Uterus (tissue), 4 donors: Measurements from ENCODE around the gene CCT7. TPM values are rescaled to one million over a fixed set of nuclear protein-coding genes. Genes with fewer than 3 reads are reported as not detected.

Source experiments
- DNase-seq, 2 donors: peaks; one replicate each; pipeline ENCODE4 v3.0.0-alpha.2; 2019 to 2020
- H3K27ac ChIP-seq, 2 donors: fragments of 200-600 bp; sonication (generic); 1 replicate in 1 of 2; 2 replicates in 1 of 2; pipeline ENCODE4 v1.5.1; 2016 to 2018
- H3K27me3 ChIP-seq, 2 donors: fragments of 200-600 bp; sonication (generic); one replicate each; pipeline ENCODE4 v1.5.1; 2018 to 2019; ENCODE audit warnings: control low read depth in 1 of 2
- H3K36me3 ChIP-seq, 2 donors: fragments of 200-600 bp; sonication (generic); one replicate each; pipeline ENCODE4 v1.5.1; 2019; ENCODE audit warnings: control low read depth in 1 of 2
- H3K4me1 ChIP-seq, 2 donors: fragments of 200-600 bp; sonication (generic); one replicate each; pipeline ENCODE4 v1.5.1; 2018 to 2019; ENCODE audit warnings: control low read depth in 1 of 2
- H3K4me3 ChIP-seq, 2 donors: fragments of 200-600 bp; sonication (generic); 1 replicate in 1 of 2; 2 replicates in 1 of 2; pipeline ENCODE4 v1.5.1; 2018 to 2019; ENCODE audit warnings: mild to moderate bottlenecking in 1 of 2
- H3K9me3 ChIP-seq, 2 donors: fragments of 200-600 bp; sonication (generic); one replicate each; pipeline ENCODE4 v1.5.1; 2019; ENCODE audit warnings: control low read depth in 1 of 2
- CTCF ChIP-seq, 4 experiments: fragments of 200-600 bp in 2 of 4; fragments of 450-650 bp in 2 of 4; sonication (generic) in 2 of 4; IDR thresholded peaks; one replicate each; pipeline ENCODE4 v1.5.1; 2016 to 2019; ENCODE audit warnings: antibody characterized with exemption in 4 of 4, mild to moderate bottlenecking in 2 of 4, moderate library complexity in 1 of 4
- POLR2A ChIP-seq, 2 donors: fragments of 450-650 bp; IDR thresholded peaks; one replicate each; pipeline ENCODE4 v1.6.1; 2016; ENCODE audit warnings: antibody characterized with exemption in 2 of 2, mild to moderate bottlenecking in 1 of 2, moderate library complexity in 1 of 2
- intact Hi-C: fragments of 100-400 bp; cut with DNase I; formaldehyde crosslinking; loops from one replicate; pipeline ENCODE4 v1.15.1; 2023; ENCODE audit warnings: low total_unique reads
- total RNA-seq, 4 donors: library from RNA; depleted of rRNA in 3 of 4; stranded (reverse); fragments of >200 nt in 3 of 4; gene quantifications; one replicate each; pipeline versions ENCODE4 v1.1.0 to v1.2.4, GENCODE V29; 2014 to 2023
- donor health status: DM: yes; HTN: yes; CAD: no.

CCT7 gene
- total RNA-seq, 4 donors from 2014 or later, result 118 to 269 (median 188) TPM

GRCh38 chr2:73235315-73236028 lies 1.4 kb downstream of the CCT7 start:
- intact Hi-C loops, result no loop called here
- no peak for DNase-seq
- Histone ChIP-seq H3K36me3 (no peaks in the 10 kb centered on the region), H3K4me1 (peaks cover 0 to 9% of the 10 kb centered on the region in 2 donors), H3K27me3 (no peaks in the 10 kb centered on the region), H3K9me3 (no peaks in the 10 kb centered on the region), H3K4me3 (peak overlapping the region; percentile 61 to 98), H3K27ac (peak overlapping the region in 1 of 2 donors; percentile 98)
- no peak for TF ChIP-seq CTCF (IDR thresholded peaks at IDR 0.05)

- no peak for DNase-seq
- Histone ChIP-seq H3K27ac (no peak overlapping the region), H3K36me3 (no peaks in the 10 kb centered on the region), H3K27me3 (no peaks in the 10 kb centered on the region), H3K9me3 (no peaks in the 10 kb centered on the region), H3K4me3 (no peak overlapping the region), H3K4me1 (peaks cover 0 to 9% of the 10 kb centered on the region in 2 donors)
- intact Hi-C loops, result no loop called here
- TF ChIP-seq POLR2A (IDR thresholded peaks at IDR 0.05) (no peak), CTCF (IDR thresholded peaks at IDR 0.05) (no peak)
Observed at GRCh38 chr2:73237168-73237567, 3.1 kb downstream of the CCT7 start.

- peaks cover 0 to 9% of the 10 kb centered on the region in 2 donors for H3K4me1 ChIP-seq
- intact Hi-C loops, result no loop called here
- H3K27me3 ChIP-seq, result no peaks in the 10 kb centered on the region
- no peak overlapping the region for H3K27ac ChIP-seq
- DNase-seq, result no peak
- TF ChIP-seq POLR2A (IDR thresholded peaks at IDR 0.05), result no peak
- no peak for TF ChIP-seq CTCF (IDR thresholded peaks at IDR 0.05)
- H3K36me3 ChIP-seq, result no peaks in the 10 kb centered on the region
- H3K4me3 ChIP-seq, result no peak overlapping the region
- no peaks in the 10 kb centered on the region for H3K9me3 ChIP-seq
Observed at GRCh38 chr2:73238149-73238548, 4.0 kb downstream of the CCT7 start.

- intact Hi-C loops, result no loop called here
- no peak for DNase-seq
- Histone ChIP-seq H3K4me1 (peaks cover 0 to 9% of the 10 kb centered on the region in 2 donors), H3K4me3 (no peak overlapping the region), H3K9me3 (no peaks in the 10 kb centered on the region), H3K27me3 (no peaks in the 10 kb centered on the region), H3K36me3 (no peaks in the 10 kb centered on the region), H3K27ac (no peak overlapping the region)
- TF ChIP-seq CTCF (IDR thresholded peaks at IDR 0.05) (no peak), POLR2A (IDR thresholded peaks at IDR 0.05) (no peak)
Observed at GRCh38 chr2:73238976-73239375, 4.9 kb downstream of the CCT7 start.

- Histone ChIP-seq H3K4me1 (peaks cover 0 to 9% of the 10 kb centered on the region in 2 donors), H3K36me3 (no peaks in the 10 kb centered on the region), H3K9me3 (no peaks in the 10 kb centered on the region), H3K4me3 (no peak overlapping the region), H3K27ac (no peak overlapping the region), H3K27me3 (no peaks in the 10 kb centered on the region)
- DNase-seq, result no peak
- intact Hi-C loops, result no loop called here
- TF ChIP-seq POLR2A (IDR thresholded peaks at IDR 0.05), result no peak
- TF ChIP-seq CTCF (IDR thresholded peaks at IDR 0.05), result no peak
Observed at GRCh38 chr2:73239776-73240175, 5.7 kb downstream of the CCT7 start.
